HG02970 (cell line): ENCODE measurements around the gene PPFIA1.
"Not testable (repeated sequence)": the region's sequence is repeated elsewhere in the genome, so short reads cannot be mapped to it uniquely, and the experiment has no call there.

Source experiments
- ATAC-seq: cut with Tn5 transposase; IDR thresholded peaks from one replicate; pipeline ENCODE4 v1.9.1; 2021; ENCODE audit warnings: mild to moderate bottlenecking, moderate library complexity, moderate number of reproducible peaks; ENCODE audit not compliant: unreplicated experiment, low FRiP score

PPFIA1 gene

DNA sequence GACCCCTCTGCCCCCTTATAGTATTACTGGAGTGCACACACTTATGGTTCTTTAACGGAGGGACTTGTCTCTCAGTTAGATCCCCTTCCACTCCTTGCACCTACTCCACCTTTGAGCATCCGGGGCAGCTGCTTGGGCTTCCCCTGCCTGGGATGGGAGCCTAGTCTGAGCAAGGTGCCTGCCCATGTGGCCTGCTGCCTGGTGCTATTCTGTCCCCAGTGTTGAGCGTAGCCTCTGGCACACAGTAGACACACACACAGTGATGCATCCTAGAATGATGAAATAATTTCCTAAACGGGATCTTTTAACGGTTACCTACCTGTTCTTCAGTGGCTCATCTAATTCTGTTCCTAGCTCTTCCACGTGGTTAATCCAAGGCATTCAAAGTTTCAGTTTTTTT lies 22.4 kb downstream of the PPFIA1 start:
- ATAC-seq, result no peak

DNA sequence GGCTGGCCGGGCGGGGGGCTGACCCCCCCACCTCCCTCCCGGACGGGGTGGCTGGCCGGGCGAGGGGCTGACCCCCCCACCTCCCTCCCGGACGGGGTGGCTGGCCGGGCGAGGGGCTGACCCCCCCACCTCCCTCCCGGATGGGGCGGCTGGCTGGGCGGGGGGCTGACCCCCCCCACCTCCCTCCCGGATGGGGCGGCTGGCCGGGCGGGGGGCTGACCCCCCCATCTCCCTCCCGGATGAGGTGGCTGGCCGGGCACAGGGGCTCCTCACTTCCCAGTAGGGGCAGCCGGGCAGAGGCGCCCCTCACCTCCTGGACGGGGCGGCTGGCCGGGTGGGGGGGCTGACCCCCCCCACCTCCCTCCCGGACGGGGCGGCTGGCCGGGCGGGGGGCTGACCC lies 24.7 kb downstream of the PPFIA1 start:
- not testable (repeated sequence) for ATAC-seq

DNA sequence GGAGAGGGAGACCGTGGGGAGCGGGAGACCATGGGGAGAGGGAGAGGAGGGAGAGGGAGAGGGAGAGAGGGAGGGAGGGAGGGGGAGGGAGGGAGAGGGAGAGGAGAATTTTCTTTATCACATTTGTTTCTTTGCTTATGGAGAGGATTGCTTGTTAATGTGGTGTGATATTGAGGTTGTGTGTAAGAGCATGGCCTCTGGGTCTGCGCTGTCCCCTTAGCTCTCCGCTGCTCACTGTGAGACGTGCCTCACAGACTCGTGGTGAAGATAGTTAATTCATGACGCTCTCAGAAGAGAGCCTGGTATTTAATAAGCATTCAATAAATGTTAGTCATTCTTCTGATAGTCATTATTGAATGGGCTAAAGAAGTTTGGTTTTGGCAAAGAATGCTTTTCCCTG lies 26.2 kb downstream of the PPFIA1 start:
- no peak for ATAC-seq

DNA sequence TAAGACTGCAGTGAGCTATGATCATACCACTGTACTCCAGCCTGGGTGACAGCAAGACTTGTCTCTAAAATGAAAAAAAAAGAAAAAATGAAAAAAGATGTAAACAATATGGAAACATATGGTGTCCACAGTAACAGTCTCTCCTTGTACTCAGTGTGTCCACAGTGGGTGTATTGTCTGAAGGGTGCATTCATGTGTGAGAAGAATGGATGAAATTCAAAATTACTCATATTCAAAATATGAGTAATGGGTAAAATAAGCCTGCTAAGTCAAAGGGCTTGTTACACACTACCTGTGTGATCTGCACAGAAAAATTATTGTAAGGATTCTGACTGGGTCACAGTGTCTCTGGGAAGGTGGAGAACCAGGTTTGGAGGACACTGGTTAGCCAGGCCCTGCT lies 26.9 kb downstream of the PPFIA1 start:
- ATAC-seq, result no peak

DNA sequence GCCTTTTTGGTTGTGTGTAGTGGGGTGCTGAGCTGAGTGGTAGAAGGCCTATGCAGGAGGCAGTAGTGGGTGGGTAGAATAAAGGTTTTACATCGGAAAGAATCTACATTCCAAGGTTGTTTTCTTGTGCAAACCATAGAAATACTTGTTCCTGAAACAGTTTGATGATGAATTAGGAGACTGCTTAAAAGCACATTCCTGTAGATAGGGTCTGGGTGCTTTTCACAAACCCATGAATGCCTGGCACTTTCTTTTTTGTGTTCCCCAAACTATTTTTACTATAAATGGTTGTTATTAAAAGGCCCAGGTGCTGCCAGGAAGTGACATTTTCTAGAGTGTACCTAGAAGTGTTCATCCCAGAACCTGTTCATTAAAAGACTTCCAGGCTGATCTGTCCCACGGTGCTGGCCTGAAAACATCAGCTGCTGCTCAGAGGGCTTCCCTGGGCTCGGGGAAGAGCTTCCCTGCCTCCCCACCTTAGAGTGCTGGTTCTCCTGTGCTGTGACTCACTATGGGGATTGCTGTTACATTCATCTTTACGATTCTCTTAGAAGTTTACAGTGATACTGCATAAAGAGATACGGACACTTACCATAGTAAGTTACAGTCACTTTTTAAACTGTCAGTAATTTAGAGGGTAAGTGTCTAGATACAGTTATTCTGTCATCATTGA lies 27.9 kb downstream of the PPFIA1 start:
- ATAC-seq, result no peak

DNA sequence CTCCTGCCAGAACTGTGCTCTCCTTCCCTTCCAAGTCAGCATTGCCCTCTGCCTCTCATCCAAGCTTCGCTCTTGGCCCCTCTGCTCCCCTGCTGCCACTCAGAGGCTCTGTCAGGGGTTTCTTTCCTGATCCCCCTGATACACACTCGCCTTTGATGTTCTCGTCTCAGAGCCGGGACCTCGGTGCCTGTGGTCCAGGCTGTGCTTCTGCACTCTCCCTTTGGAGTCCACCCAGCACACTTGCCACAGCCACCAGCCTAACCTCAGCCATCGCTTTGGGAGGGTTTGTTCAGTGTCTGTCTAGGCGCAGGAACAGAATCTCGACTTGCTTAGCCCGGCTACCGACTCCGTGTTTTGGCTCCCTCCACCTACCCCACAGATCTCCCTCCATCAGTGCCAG lies 29.1 kb downstream of the PPFIA1 start:
- ATAC-seq, result no peak

DNA sequence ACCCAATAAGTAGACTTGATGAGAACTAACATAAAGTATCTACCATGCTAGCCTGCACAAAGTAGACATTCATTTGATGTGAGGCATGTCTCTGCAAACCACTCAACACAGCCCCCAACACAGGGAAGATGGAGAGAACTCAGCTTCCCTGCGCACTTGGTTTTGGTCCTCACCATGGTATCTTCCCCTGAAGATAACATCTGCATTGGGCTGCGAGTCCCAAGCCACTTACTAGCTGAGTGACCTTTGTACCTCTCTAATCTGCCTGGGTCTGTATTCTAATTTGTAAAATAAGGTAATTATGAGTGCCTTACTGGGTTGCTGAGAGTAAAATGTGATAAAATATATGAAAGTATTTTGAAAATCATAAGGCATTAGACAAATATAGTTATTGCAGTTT lies 30.7 kb downstream of the PPFIA1 start:
- ATAC-seq, result no peak

DNA sequence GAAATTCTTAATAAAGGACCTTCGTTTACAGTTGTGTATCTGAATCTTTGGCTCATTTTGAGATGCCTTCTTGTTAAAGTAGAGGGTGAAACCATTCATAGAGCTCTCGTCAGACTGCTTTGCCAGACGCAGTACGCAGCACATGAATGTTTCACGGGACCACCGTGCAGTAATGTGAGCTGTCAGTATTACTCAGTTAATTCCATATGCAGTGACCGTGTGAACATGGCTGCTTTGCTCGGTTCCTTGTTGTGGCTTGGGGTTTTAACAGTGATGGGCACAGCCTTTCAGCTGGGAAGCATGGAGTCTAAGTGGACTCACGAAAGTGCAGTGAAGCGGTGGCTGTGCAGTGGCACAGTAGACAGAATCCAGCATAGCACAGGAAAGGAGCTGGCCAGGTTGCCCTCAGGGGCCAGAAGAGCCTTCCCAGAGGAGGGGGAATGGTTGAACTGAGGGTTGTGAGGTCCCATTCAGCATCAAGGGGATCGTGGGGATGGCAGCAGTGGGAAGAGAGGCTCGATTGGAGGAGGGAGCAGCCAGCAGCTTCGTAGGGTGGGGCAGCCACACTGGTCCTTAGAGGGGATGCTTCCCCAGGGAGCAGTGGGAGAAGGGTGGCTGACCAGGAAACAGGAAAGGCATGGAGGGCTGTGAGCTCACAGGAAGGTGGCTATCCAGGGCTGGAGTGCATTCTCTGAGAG lies 31.4 kb downstream of the PPFIA1 start:
- ATAC-seq, result no peak

DNA sequence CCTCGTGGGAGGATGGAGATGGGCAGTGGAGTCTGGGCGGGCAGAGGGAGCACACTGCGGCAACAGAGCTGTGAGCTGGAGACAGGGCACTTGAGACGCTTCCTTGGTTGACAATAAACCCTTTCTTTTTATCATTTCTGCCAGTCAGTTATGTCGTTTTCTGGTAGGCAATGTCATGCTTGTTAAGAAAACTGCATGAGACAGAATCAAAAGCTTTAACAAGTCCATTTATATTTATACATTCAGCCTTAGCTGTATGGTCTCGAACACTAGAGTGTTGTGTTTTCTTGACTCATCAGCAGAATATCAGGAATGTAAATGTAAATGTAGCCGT lies 31.9 kb downstream of the PPFIA1 start:
- ATAC-seq, result no peak

DNA sequence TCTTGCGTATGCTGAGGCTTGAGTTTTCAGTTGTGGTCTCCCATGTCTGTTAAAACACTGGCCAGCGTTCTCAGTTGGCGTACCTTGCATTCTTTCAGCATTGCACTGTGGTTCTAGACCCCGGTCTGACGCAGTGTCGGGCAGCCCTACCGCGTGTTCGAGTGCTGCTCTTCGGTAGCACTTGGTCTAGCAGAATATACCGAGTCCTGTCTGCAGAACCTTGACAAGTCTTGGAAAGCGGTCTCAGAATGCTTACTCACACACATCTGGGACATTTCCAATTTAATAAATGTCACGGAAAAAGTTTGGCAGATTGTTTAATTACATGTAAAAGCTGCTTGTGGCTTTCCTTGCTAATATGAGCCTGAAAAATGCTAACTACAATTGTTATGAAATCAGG lies 32.6 kb downstream of the PPFIA1 start:
- ATAC-seq, result no peak

DNA sequence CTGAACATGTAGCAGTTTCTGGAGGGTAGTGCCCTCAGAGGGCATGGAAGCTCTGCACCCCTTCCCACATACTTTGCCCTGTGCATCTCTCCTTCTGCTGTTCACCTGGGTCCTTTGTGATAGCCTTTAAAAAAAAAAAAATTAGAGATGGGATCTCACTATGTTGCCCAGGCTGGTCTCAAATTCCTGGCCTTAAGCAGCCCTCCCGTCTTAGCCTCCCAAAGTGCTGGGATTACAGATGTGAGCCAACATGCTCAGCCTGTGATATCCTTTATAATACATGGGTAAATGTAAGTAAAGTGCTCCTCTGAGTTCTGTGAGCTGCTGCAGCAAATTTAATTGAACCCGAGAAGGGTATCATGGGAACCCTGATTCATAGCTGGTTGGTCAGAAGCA lies 33.7 kb downstream of the PPFIA1 start:
- no peak for ATAC-seq

DNA sequence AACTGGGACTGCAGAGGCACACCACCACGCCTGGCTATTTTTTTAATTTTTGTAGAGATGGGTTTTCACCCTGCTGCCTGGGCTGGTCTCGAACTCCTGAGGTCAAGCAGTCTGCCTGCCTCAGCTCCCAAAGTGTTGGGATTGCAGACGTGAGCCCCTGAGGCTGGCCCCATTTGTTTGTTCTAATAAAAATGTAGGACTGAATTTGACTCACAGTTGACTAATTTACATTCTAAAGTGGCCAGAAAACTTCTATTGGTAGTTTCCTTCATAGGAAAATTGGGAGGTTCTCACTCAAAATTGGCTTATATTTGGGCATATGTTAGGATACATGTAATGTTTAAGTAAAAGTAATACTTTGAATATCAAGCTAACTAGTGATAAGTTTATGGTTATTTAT lies 35.0 kb downstream of the PPFIA1 start:
- ATAC-seq, result no peak

DNA sequence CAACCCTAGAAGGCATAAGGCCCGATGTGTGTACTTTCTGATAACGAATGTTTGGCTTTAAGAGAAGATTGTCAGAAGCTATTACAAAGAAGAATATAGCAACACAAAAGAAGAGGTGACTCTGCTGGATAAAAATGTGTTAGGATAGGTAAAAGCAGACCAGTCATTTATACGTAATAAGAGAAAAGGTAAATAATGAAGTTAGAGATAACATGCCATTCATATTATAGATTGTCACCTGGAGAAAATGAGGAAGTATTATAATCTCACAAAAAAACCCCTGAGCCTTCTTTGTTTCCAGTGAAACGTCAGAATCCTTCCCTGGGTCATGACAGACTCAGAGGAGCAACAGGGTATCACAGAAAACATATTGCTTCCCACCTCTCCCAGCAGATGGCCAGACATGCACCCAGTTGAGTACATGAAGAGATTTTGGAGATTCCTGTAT lies 36.1 kb downstream of the PPFIA1 start:
- no peak for ATAC-seq

DNA sequence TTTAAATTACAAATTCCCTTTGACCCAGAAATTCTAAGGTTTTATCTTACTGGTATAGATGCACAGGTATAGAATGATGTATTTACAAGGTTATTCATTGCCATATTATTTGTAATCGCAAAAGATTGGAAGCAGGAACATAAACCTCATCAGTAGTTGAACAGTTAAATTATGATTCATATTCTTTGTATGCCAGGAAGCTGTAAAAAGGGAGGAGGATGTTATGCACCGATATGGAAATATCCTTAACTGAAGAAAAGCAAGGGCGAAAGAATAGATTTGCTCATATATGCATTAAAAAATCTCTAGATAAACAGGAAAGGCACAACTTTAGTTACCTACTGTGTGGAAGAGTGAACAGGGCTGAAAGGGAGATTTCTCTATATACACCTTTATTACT lies 36.7 kb downstream of the PPFIA1 start:
- no peak for ATAC-seq

DNA sequence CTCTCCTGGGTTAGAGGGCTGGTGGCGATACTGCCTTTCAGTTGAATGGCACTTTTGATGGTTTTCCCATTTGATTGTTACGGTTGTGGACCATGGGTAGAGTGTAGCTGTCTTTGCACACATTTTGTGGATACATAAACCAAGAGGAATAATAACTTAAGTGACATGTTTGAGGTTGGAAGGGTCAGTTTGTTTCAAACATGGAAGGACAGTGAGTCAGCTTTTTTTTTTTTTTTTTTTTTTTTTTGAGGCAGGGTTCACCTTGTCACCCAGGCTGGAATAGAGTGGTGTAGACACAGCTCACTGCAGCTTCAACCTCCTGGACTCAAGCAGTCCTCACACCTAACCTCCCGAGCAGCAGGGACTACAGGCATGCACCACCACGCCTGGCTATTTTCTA lies 41.1 kb downstream of the PPFIA1 start:
- no peak for ATAC-seq

DNA sequence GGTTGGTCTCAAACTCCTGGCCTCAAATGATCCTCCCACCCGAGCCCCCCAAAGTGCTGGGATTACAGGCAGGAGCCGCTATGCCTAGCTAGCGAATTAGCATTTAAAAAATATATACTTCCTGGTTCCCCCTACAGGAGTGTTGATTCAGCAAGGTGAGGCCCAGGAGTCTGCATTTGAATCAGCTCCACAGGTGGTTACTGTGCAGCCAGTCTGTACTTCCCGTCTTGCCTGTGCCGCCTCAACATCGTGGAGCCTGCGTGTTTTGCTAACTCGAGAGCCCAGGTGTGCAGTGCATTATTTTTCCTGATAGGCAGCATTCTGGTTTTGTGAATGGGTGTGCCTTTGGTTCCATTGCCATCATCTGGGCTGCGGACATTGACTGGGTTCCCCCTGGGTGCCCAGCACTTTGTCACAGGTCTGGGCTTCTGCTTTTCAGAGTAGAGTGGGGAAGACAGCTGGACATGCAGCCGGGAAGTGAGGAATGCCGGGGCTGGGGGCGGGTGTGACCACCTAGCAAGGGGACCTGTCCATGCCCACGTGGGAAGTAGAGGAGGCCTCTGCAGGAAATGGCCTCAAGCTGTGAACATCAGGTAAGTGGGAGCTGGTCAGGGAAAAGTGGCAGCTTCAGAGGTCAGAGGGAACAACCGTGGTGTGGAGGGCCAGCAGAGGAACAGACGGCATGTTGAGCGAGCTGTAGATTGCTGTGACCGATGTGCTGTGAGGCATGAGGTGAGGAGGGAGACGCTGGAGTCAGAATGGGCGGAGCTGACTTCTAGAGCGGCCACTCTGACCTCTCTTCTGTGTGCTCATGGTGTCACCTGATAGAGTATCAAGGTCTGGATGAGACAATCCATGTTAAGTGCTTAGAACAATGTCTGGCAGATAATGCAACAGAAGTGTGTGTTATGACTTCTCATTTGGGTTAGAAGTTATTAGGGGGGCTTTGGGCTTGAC lies 42.2 kb downstream of the PPFIA1 start:
- no peak for ATAC-seq

DNA sequence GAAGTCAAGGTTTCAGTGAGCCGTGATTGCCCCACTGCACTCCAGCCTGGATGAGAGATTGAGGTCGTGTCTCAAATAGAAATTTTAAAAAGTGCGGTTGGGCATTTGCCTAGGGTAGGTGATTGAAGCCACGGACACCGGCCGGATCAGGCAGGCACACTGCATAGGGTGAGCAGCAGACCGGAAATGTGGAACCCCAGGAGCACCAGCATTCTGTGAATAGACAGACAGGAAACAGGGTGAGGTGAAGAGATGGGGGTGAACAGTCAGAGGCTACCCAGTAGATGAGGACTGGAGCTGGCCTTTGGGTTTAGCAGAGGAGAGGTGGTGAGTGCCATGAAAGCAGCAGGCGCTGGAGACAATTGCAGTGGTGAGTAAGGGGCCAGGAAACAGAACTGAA lies 43.5 kb downstream of the PPFIA1 start:
- ATAC-seq, result no peak

DNA sequence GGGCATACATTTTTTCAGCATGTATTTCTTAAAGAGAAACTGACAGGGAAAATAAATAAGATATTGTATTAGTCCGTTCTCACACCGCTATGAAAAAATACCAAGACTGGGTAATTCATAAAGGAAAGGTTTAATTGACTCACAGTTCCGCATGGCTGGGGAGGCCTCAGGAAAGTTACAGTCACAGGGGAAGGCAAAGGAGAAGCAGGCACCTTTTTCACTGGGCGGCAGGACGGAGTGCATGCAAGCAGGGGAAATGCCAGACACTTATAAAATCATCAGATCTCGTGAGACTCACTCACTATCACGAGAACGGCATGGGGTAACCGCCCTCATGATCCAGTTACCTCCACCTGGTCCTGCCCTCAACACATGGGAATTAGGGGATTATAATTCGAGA lies 44.2 kb downstream of the PPFIA1 start:
- ATAC-seq, result no peak

DNA sequence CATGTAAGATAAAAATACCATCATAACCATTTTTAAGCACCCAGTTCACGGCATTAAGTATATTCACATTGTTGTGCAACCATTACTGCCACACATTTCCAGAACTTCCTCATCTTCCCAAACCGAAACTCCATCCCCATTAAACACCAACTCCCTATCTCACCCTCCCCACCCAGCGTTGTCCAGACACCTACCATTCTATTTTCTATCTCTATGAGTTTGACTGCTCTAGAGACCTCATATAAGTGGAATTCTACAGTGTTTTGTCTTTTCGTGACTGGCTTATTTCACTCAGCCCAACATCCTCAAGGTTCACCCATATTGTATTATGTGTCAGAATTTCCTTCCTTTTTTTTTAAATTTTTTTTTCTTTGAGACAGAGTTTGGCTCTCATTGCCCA lies 45.2 kb downstream of the PPFIA1 start:
- no peak for ATAC-seq

DNA sequence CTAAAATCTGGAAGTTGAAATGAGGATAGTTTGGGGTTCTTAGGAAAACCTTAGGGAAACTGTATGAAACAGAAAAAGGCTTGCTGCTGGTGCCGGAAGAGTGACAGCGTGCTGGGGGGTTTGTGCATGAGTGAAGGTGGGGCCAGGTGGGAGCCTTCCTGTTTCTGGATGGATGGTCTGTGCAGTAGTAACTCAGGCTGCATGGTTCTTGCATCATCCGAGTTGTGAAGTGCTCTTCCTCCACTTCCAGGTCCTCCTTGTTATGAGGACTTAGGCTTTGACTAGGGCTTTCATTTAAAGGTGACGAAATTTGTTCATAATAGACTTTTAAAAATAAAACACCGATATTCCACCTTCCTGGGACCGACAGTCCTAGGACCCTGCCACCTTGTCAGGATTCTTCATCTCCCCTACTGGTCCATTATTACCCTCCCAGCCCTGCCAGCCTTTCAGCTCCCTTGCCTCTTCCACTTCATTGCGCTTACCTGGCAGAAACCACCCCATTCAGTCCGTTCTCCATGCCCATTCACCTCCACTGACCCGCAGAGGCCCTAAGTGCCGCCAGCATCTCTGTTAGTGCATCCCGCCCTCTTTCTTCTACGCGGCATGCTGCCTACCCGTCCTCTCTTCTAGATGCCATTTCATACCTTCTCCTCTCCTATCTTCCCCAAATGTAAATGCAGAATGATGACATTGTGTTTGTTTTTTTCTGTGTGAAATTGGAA lies 47.3 kb downstream of the PPFIA1 start:
- ATAC-seq, result no peak
